GM18526 (cell line): ENCODE data around the gene SUGCT.

Source experiments
- POLR2A ChIP-seq: IDR thresholded peaks from 3 replicates; pipeline ENCODE4 v1.6.1; 2011; ENCODE audit not compliant: insufficient read length; ENCODE audit errors: extremely low read depth

SUGCT gene

GRCh38 chr7:40135317-40135610 is 459 bp downstream of the SUGCT start:
- no peak for TF ChIP-seq POLR2A

DNA sequence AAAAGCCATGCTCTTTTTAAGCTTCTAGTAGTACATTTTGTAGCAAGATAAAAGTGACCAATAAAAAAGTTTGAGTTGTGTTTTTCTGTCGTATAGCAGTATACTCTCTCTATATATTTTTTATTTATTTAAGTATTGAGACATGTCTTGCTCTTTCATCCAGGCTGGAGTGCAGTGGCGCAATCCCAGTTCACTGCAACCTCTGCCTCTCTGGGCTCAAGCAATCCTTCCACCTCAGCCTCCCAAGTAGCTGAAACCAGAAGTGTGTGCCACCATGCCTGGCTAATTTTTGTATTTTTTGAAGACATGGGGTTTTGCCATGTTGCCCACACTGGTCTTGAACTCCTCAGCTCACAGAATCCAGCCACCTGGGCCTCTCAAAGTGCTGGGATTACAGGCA is 2.8 kb downstream of the SUGCT start:
- TF ChIP-seq POLR2A = no peak

- TF ChIP-seq POLR2A = no peak
Observed at GRCh38 chr7:40138973-40139372, 4.2 kb downstream of the SUGCT start.

GRCh38 chr7:40147371-40148246 is 12.8 kb downstream of the SUGCT start:
- no peak for TF ChIP-seq POLR2A

DNA sequence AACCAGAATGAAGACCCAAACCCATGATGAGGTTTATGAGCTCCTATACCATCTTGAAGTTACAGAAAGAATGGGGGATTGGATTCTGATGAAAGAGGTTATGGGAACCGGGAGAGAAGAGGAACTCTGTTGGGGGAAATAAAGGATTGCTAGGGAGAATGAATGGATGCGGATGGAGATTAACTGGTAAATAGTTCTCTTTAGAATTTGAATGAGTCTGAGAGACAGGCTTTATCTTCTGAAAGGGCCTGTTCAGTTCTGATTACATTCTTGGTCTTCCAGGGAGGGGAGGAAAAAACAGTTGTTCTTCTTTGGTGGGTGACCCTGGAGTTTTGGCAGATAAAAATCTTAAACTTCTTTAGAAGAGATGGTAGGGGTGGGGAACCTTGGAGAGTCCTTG is 13.9 kb downstream of the SUGCT start:
- no peak for TF ChIP-seq POLR2A

DNA sequence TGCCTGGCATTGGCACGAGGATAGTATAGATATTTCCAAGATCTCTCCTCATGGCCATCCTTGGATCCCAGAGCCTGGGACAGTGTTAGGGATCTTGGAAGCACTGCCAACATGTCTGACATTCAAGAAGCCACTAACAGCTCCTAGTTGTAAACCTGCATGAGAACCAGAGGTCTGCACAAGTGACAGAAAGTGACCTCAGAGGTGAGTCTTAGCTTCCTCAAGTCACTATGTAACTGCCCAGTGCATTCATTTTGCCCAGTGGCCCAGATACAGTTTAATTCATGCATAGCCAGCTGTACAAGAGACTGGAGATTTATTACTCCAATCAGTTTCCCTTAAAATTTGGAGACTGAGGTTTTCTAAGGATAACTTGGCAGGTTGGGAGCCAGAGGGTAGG is 16.7 kb downstream of the SUGCT start:
- no peak for TF ChIP-seq POLR2A

GRCh38 chr7:40156988-40157387 is 22.2 kb downstream of the SUGCT start:
- TF ChIP-seq POLR2A = no peak

DNA sequence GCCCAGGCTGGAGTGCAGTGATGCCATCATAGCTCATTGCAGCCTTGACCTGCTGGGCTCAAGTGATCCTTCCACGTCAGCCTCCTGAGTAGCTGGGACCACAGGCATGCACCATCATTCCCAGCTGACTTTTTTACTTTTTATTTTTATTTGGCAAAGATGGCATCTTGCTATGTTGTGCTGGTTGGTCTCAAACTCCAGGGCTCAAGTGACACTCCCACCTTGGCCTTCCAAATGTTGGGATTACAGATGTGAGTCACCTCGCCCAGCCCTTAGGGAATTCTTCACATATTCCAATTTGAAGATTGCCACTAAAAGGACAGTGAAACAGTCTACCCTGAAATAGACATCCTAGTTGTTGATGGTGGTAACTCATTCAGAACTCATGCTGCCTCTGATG is 27.7 kb downstream of the SUGCT start:
- no peak for TF ChIP-seq POLR2A

DNA sequence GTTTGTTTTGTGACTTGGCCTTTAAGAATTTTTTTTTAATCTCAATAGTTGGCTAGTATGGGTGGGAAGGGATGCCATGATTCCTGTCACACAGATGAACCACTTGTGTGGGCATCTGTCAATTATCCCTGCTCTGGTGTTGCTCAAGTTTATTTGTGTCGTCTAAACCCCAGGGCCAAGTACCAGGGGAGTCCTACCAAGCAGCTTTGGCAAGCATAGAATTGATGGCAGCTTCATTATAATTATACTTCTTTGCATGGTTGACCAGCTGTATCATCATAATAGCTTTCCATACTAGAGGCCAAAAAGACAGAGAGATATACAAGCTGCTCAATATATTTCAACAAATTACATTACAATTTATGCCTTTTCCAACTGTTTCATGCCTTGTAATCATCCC is 30.4 kb downstream of the SUGCT start:
- no peak for TF ChIP-seq POLR2A

DNA sequence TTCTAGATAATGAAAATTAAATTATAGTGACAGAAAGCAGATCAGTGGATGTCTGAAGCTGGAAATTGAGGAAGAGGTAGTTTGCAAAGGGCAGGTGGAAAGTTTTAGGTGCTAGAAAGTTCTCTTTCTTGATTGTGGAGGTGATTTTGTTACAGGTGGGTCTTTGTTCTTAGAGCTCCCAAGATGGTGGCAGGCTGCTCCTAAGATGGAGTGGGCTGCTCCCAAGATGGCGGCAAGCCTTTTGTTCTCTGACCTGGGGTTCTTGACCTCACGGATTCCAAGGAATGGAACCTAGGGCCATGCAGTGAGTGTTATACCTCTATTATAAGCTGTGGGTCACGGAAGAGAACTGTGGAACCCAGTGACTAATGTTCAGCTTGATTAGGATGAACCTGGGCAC is 32.5 kb downstream of the SUGCT start:
- no peak for TF ChIP-seq POLR2A

- TF ChIP-seq POLR2A = no peak
Observed at GRCh38 chr7:40175725-40176510, 41.1 kb downstream of the SUGCT start.

DNA sequence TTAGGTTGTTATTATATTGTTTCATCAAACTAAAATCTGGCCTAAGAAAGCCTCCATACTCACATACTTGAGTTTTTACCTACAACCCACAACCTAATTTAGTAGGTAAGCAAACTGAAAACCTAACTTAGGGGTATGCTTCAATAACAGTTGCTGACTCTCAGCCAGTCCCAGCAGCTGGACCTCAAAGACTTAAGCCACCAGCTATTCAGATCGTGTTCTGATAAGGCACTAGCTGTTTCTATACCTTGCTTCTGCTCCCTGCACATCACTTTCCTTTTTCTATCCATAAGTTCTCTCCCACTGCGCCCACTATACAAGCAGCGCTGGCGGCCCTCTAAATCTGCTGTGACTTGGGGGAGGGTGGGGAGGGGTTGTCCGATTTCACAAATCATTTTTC is 42.3 kb downstream of the SUGCT start:
- TF ChIP-seq POLR2A = no peak

- TF ChIP-seq POLR2A = no peak
Observed at GRCh38 chr7:40182452-40182851, 47.6 kb downstream of the SUGCT start.

DNA sequence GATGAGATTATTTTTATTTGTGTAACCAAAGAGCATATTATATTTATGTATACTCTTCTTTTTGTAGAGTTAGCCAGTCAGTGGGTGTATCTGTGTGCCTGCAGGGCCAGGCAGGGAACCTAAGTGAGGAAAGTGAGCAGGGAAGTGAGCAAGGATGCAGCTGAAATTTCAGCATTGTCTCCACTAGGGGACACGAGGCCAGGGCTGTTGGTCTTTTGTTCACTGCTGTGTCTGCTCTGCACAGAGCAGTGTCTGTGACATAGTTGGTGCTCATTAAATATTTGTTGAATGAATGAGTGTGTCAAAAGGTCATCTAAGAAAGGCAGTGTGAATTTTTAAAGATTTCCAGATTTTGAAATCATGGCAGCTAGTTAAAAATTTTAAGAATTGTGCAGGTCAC is 51.8 kb downstream of the SUGCT start:
- no peak for TF ChIP-seq POLR2A

GRCh38 chr7:40192036-40192435 is 57.2 kb downstream of the SUGCT start:
- no peak for TF ChIP-seq POLR2A

GRCh38 chr7:40194745-40195144 is 59.9 kb downstream of the SUGCT start:
- TF ChIP-seq POLR2A = no peak
